Adrenal gland (tissue), 12 donors: ENCODE data around the gene TBCEL. TPM values are rescaled to one million over a fixed set of nuclear protein-coding genes. Genes with fewer than 3 reads are reported as not detected.

ENCODE experiments used
- DNase-seq, 7 donors: peaks; one replicate each; pipeline ENCODE4 v3.0.0-alpha.2; 2019 to 2020
- H3K27ac ChIP-seq, 5 donors: fragments of 200-600 bp; sonication (generic) in 4 of 5; 1 replicate in 3 of 5; 2 replicates in 2 of 5; pipeline versions ENCODE4 v1.5.1 to v1.8.0; 2016 to 2020; ENCODE audit warnings: mild to moderate bottlenecking in 1 of 5
- H3K27me3 ChIP-seq: fragments of 200-600 bp; 2 replicates; pipeline ENCODE4 v1.8.0; 2021
- H3K36me3 ChIP-seq, 2 donors: fragments of 200-600 bp; replicated peaks in 1 of 2; 1 replicate in 1 of 2; 2 replicates in 1 of 2; pipeline versions ENCODE4 v1.5.1 to v1.8.0; 2018 to 2022
- H3K4me1 ChIP-seq, 2 donors: fragments of 200-600 bp; replicated peaks in 1 of 2; 1 replicate in 1 of 2; 2 replicates in 1 of 2; pipeline versions ENCODE4 v1.5.1 to v1.8.0; 2018 to 2021
- H3K4me3 ChIP-seq, 4 donors: fragments of 200-600 bp; sonication (generic) in 3 of 4; one replicate each; pipeline ENCODE4 v1.5.1; 2016 to 2018
- H3K9me3 ChIP-seq, 3 donors: fragments of 200-600 bp; sonication (generic) in 1 of 3; replicated peaks in 1 of 3; 1 replicate in 2 of 3; 2 replicates in 1 of 3; pipeline versions ENCODE4 v1.5.1 to v1.8.0; 2016 to 2021
- CTCF ChIP-seq, 6 experiments: fragments of 450-650 bp in 4 of 6; fragments of 200-600 bp in 2 of 6; sonication (generic) in 1 of 6; IDR thresholded peaks; 1 replicate in 5 of 6; 2 replicates in 1 of 6; pipeline versions ENCODE4 v1.5.1 to v1.8.0; 2016 to 2021; ENCODE audit warnings: antibody characterized with exemption in 6 of 6, mild to moderate bottlenecking in 2 of 6, moderate library complexity in 1 of 6
- POLR2A ChIP-seq, 2 donors: fragments of 450-650 bp; IDR thresholded peaks; one replicate each; pipeline ENCODE4 v1.6.1; 2017; ENCODE audit warnings: antibody characterized with exemption in 2 of 2, mild to moderate bottlenecking in 2 of 2, moderate library complexity in 1 of 2
- WGBS, 4 donors: extraction: QIAGEN DNeasy Blood & Tissue Kit in 2 of 4; methylation state at CpG; one replicate each; pipeline versions ENCODE4 v1.1.5 to v1.1.7; 2013 to 2017; 5-methylcytosine and 5-hydroxymethylcytosine counted together
- intact Hi-C, 2 donors: fragments of 100-400 bp; cut with DNase I; formaldehyde crosslinking; loops; one replicate each; pipeline versions ENCODE4 v1.14.1 to v1.15.0; 2022 to 2023
- polyA plus RNA-seq, 3 donors: library from polyadenylated mRNA; stranded (reverse); fragments of 200-250 nt in 2 of 3; fragments of 350-450 nt in 1 of 3; fragmentation: Illumina TruSeq in 1 of 3; extraction: RNeasy Lipid Tissue Mini Kit (QIAGEN cat#74804) in 1 of 3; gene quantifications; one replicate each; pipeline ENCODE4 v1.2.3, GENCODE V29; 2013 to 2014
- total RNA-seq, 9 donors: library from RNA; depleted of rRNA in 4 of 9; stranded (reverse); fragments of >200 nt in 4 of 9; fragments of 120-200 nt in 1 of 9; fragmentation: NEBNext Ultra II Directional in 1 of 9; extraction: Animal tissue kit (Norgen Biotek cat#: 25700) in 1 of 9; gene quantifications; one replicate each; pipeline versions ENCODE4 v1.1.0 to v1.2.4, GENCODE V29; 2013 to 2023
- donor health status: healthy with polysubstance abuse.
- donor health status: Bipolar disorder and iron deficiency.
- donor health status: DM: yes; HTN: yes; CAD: no.
- donor health status: DM: no; HTN: no; CAD: no.
- donor health status: DM: no; HTN: no; CAD: no.
- donor health status: DM: yes; HTN: yes; CAD: no.

Gene TBCEL
- total and polyA plus RNA-seq, 12 donors: 4.0 to 32.2 (median 20.9) TPM

DNA sequence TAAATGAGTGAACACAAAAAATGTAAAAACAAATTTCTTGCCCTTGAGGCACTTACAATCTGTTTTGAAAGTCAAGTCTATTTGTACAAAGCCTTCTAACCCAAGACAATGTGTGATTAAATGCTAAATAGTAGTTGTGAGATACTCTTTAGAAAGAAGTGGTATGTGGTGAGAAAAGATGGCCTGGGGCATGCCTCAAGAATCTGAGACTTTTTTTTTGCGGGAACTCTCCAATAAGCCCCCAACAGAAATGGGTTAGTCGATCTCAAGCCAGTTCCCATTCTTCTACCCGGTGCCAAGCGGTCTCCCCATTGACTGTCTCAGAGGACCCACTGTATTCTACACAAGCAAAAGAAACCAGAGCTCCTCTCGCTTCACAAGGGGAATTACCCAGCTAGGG is 26.9 kb upstream of the TBCEL start:
- no peak for DNase-seq
- H3K27me3 ChIP-seq: peaks cover 7% of the 10 kb centered on the region
- H3K27ac ChIP-seq: no peak overlapping the region
- H3K36me3 ChIP-seq: no peaks in the 10 kb centered on the region
- WGBS, 4 donors: 88 to 95% (median 91%) methylated on average over 5 of the region's 5 CpGs
- TF ChIP-seq CTCF (IDR thresholded peaks at IDR 0.05): no peak
- TF ChIP-seq POLR2A (IDR thresholded peaks at IDR 0.05): no peak
- intact Hi-C loops: no loop called here
- H3K4me3 ChIP-seq: no peak overlapping the region
- H3K9me3 ChIP-seq: no peaks in the 10 kb centered on the region
- no peaks in the 10 kb centered on the region for H3K4me1 ChIP-seq

DNA sequence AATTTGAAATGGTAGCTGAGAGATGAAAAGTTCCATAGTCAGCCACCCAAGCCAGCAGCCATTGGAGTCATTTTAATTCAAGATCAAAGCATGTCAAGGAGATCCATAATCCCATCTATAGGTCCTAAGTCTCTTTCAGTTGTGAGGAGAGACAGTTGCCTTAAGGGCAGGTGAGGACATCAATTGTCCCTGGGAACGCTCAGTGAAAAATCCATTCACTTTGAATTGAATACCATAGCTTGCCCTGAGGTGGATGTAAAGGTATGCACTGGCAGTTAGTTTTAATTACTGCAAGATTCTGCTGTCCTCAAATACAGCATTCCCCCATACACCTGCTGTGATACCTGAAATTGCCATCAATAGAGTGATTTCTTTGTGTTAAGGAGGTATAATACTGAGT is 25.3 kb upstream of the TBCEL start:
- WGBS, 4 donors: 78 to 100% (median 98%) methylated on average over 1 of the region's 1 CpG
- no peak for DNase-seq
- no peaks in the 10 kb centered on the region for H3K4me1 ChIP-seq

DNA sequence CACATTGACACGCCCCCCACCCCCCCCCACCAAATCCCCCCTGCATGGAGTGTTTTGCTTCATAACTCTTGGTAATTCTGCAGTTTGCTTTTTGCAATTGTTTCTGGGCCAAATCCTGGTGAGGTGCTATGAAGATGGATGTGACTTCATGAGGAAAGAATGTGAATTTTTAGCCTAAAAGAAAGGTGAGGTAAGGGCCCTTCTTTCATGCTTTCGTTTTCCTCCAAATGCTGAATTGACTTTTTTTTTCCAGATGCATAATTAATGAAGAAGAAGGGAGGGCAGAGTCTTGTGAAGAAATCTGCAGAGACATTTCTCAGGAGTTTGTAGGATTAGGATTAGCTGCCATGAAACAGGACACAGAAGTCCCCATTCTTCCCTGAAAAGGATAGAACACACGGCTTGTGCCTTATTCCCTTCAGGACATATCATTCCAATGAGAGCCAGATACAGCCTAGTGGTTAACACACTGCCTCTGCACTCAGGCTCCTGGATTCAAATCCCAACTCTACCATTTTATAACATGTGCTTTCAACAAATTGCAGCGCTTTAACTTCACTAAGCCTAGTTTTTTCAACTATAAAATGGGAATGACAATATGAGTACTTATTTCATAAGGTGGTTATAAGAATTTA is 19.6 kb upstream of the TBCEL start:
- Histone ChIP-seq H3K36me3 (no peaks in the 10 kb centered on the region), H3K27ac (no peak overlapping the region), H3K4me3 (no peak overlapping the region), H3K4me1 (no peaks in the 10 kb centered on the region), H3K9me3 (no peaks in the 10 kb centered on the region), H3K27me3 (no peaks in the 10 kb centered on the region)
- no peak for TF ChIP-seq POLR2A (IDR thresholded peaks at IDR 0.05)
- TF ChIP-seq CTCF (IDR thresholded peaks at IDR 0.05): no peak
- intact Hi-C loops: no loop called here
- 50 to 65% (median 62%) methylated on average over 4 of the region's 4 CpGs for WGBS, 4 donors
- DNase-seq: no peak

More for the DNA sequence above, 25.3 kb upstream of the TBCEL start:
- Histone ChIP-seq H3K27me3 (peaks cover 7% of the 10 kb centered on the region), H3K36me3 (no peaks in the 10 kb centered on the region), H3K9me3 (no peaks in the 10 kb centered on the region), H3K27ac (no peak overlapping the region), H3K4me3 (no peak overlapping the region)
- TF ChIP-seq POLR2A (IDR thresholded peaks at IDR 0.05) (no peak), CTCF (IDR thresholded peaks at IDR 0.05) (no peak)
- intact Hi-C loops: no loop called here

GRCh38 chr11:121006922-121007321 is 17.0 kb upstream of the TBCEL start:
- Histone ChIP-seq H3K4me1 (no peaks in the 10 kb centered on the region), H3K27me3 (no peaks in the 10 kb centered on the region), H3K9me3 (no peaks in the 10 kb centered on the region), H3K27ac (no peak overlapping the region), H3K4me3 (no peak overlapping the region), H3K36me3 (no peaks in the 10 kb centered on the region)
- WGBS, 4 donors: 76 to 85% (median 83%) methylated on average over 1 of the region's 1 CpG
- no peak for DNase-seq
- TF ChIP-seq CTCF (IDR thresholded peaks at IDR 0.05) (no peak), POLR2A (IDR thresholded peaks at IDR 0.05) (no peak)
- intact Hi-C loops: no loop called here
